Prostate gland (tissue), 2 donors: ENCODE measurements around the gene DSTYK.

Source experiments
- CTCF ChIP-seq, 4 experiments: fragments of 200-600 bp in 2 of 4; fragments of 450-650 bp in 2 of 4; sonication (generic) in 2 of 4; IDR thresholded peaks; 1 replicate in 3 of 4; 2 replicates in 1 of 4; pipeline ENCODE4 v1.5.1; 2016 to 2019; ENCODE audit warnings: antibody characterized with exemption in 4 of 4, mild to moderate bottlenecking in 2 of 4, moderate library complexity in 2 of 4
- POLR2A ChIP-seq: fragments of 450-650 bp; IDR thresholded peaks from one replicate; pipeline ENCODE4 v1.6.1; 2016; ENCODE audit warnings: antibody characterized with exemption, mild to moderate bottlenecking
- POLR2AphosphoS5 ChIP-seq: sonication (generic); formaldehyde crosslinking; IDR thresholded peaks from one replicate; pipeline ENCODE4 v1.6.1; 2017; ENCODE audit warnings: antibody characterized with exemption

- TF ChIP-seq CTCF (IDR thresholded peaks at IDR 0.05) (no peak), POLR2A (no peak), POLR2AphosphoS5 (no peak)
Measured at GRCh38 chr1:205220421-205220820, 8.9 kb upstream of the DSTYK start.
